HCT116 (cell line): ENCODE measurements around the gene TNRC18.

Experiments used
- EZH2 ChIP-seq: fragments of 200-600 bp; sonication (generic); IDR thresholded peaks from 2 replicates; pipeline ENCODE4 v1.6.1; 2017; ENCODE audit warnings: antibody characterized with exemption, mixed run types
- EZH2phosphoT487 ChIP-seq: fragments of 200-600 bp; IDR thresholded peaks from 2 replicates; pipeline ENCODE4 v1.6.1; 2018; ENCODE audit warnings: antibody characterized with exemption, borderline replicate concordance
- POLR2A ChIP-seq: IDR thresholded peaks from 2 replicates; pipeline ENCODE4 v1.7.0; 2011; ENCODE audit warnings: borderline replicate concordance; ENCODE audit not compliant: insufficient read depth, insufficient read length; ENCODE audit errors: extremely low read depth
- POLR2AphosphoS5 ChIP-seq: IDR thresholded peaks from 2 replicates; pipeline ENCODE4 v1.6.1; 2011; ENCODE audit warnings: mild to moderate bottlenecking, low read depth, low read length, moderate library complexity
- RAD21 ChIP-seq: IDR thresholded peaks from 2 replicates; pipeline ENCODE4 v1.6.1; 2012; ENCODE audit warnings: low read depth, mild to moderate bottlenecking
- SIN3A ChIP-seq: IDR thresholded peaks from 2 replicates; pipeline ENCODE4 v1.6.1; 2012; ENCODE audit warnings: low read depth
- SP1 ChIP-seq: IDR thresholded peaks from 2 replicates; pipeline ENCODE4 v1.6.1; 2012; ENCODE audit warnings: low read depth
- TCF7L2 ChIP-seq: IDR thresholded peaks from 2 replicates; pipeline ENCODE4 v1.7.0; 2011; ENCODE audit warnings: borderline replicate concordance, inconsistent platforms; ENCODE audit not compliant: insufficient read depth, insufficient read length; ENCODE audit errors: extremely low read depth
- YY1 ChIP-seq: IDR thresholded peaks from 2 replicates; pipeline ENCODE4 v1.6.1; 2011; ENCODE audit warnings: low read length, low read depth, moderate library complexity, mild to moderate bottlenecking; ENCODE audit not compliant: insufficient replicate concordance; ENCODE audit errors: extremely low read depth
- ZNF274 ChIP-seq: fragments of 200-500 bp; sonication (Bioruptor generic); IDR thresholded peaks from 2 replicates; pipeline ENCODE4 v1.6.1; 2014; ENCODE audit warnings: mild to moderate bottlenecking, low read depth, low read length, inconsistent platforms
- TF ChIP-seq, protein P1 (sequence below), 3 experiments: fragments of 200-600 bp in 1 of 3; sonication (generic) in 1 of 3; IDR thresholded peaks in 2 of 3; conservative IDR thresholded peaks in 1 of 3; 2 replicates each; pipeline ENCODE4 v1.5.1; 2012 to 2017; ENCODE audit warnings: low read depth in 2 of 3, low read length in 2 of 3, antibody characterized with exemption in 1 of 3, borderline replicate concordance in 1 of 3, control low read depth in 1 of 3, mild to moderate bottlenecking in 1 of 3, mixed read lengths in 1 of 3, mixed run types in 1 of 3, moderate library complexity in 1 of 3; ENCODE audit not compliant: insufficient read depth in 1 of 3
- TF ChIP-seq, protein P2 (sequence below): IDR thresholded peaks from 2 replicates; pipeline ENCODE4 v1.6.1; 2012
- TF ChIP-seq, protein P3 (sequence below): IDR thresholded peaks from 2 replicates; pipeline ENCODE4 v1.6.1; 2012; ENCODE audit warnings: low read depth

DNA sequence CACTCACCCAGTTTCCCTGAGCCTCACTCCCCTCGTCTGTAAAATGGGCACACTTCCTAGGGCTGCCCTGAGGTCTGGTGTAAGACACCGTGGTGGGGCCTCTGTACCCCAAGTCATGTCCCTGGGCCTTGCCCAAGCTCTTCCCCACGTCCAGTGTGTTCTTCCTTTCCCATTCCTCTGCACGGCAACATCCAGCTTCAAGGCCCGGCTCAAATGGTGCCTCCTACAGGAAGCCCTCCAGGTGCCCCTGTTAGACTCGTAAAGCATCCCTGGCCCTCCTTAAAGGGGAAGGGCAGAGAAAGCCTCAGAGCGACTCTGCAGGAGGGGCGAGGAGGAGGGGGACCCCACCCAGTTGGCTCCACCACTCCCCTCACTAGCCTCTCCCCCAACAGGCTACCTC lies 132.3 kb downstream of the TNRC18 start:
- TF ChIP-seq POLR2A, result no peak
- no peak for TF ChIP-seq YY1
- TF ChIP-seq RAD21, result no peak
- TF ChIP-seq EZH2, result no peak
- TF ChIP-seq, protein P1, sequence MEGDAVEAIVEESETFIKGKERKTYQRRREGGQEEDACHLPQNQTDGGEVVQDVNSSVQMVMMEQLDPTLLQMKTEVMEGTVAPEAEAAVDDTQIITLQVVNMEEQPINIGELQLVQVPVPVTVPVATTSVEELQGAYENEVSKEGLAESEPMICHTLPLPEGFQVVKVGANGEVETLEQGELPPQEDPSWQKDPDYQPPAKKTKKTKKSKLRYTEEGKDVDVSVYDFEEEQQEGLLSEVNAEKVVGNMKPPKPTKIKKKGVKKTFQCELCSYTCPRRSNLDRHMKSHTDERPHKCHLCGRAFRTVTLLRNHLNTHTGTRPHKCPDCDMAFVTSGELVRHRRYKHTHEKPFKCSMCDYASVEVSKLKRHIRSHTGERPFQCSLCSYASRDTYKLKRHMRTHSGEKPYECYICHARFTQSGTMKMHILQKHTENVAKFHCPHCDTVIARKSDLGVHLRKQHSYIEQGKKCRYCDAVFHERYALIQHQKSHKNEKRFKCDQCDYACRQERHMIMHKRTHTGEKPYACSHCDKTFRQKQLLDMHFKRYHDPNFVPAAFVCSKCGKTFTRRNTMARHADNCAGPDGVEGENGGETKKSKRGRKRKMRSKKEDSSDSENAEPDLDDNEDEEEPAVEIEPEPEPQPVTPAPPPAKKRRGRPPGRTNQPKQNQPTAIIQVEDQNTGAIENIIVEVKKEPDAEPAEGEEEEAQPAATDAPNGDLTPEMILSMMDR (IDR thresholded peaks at IDR 0.05 in 2 of 3, conservative IDR thresholded peaks at IDR 0.05 in 1 of 3; ENCODE audit: borderline replicate concordance in 1 of 3, insufficient read depth in 1 of 3, low read depth in 2 of 3, low read length in 2 of 3), result no peak
- TF ChIP-seq, protein P2, sequence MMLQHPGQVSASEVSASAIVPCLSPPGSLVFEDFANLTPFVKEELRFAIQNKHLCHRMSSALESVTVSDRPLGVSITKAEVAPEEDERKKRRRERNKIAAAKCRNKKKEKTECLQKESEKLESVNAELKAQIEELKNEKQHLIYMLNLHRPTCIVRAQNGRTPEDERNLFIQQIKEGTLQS, result no peak
- no peak for TF ChIP-seq SP1
- TF ChIP-seq ZNF274, result no peak
- TF ChIP-seq, protein P3, sequence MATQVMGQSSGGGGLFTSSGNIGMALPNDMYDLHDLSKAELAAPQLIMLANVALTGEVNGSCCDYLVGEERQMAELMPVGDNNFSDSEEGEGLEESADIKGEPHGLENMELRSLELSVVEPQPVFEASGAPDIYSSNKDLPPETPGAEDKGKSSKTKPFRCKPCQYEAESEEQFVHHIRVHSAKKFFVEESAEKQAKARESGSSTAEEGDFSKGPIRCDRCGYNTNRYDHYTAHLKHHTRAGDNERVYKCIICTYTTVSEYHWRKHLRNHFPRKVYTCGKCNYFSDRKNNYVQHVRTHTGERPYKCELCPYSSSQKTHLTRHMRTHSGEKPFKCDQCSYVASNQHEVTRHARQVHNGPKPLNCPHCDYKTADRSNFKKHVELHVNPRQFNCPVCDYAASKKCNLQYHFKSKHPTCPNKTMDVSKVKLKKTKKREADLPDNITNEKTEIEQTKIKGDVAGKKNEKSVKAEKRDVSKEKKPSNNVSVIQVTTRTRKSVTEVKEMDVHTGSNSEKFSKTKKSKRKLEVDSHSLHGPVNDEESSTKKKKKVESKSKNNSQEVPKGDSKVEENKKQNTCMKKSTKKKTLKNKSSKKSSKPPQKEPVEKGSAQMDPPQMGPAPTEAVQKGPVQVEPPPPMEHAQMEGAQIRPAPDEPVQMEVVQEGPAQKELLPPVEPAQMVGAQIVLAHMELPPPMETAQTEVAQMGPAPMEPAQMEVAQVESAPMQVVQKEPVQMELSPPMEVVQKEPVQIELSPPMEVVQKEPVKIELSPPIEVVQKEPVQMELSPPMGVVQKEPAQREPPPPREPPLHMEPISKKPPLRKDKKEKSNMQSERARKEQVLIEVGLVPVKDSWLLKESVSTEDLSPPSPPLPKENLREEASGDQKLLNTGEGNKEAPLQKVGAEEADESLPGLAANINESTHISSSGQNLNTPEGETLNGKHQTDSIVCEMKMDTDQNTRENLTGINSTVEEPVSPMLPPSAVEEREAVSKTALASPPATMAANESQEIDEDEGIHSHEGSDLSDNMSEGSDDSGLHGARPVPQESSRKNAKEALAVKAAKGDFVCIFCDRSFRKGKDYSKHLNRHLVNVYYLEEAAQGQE, result no peak
- TF ChIP-seq POLR2AphosphoS5, result no peak
- TF ChIP-seq TCF7L2, result no peak
- no peak for TF ChIP-seq EZH2phosphoT487
- TF ChIP-seq SIN3A, result no peak
